ENCODE results near the gene PAPSS1.
A peak's percentile ranks its signal among the peaks of the same experiment; 100 is the strongest.

DNA sequence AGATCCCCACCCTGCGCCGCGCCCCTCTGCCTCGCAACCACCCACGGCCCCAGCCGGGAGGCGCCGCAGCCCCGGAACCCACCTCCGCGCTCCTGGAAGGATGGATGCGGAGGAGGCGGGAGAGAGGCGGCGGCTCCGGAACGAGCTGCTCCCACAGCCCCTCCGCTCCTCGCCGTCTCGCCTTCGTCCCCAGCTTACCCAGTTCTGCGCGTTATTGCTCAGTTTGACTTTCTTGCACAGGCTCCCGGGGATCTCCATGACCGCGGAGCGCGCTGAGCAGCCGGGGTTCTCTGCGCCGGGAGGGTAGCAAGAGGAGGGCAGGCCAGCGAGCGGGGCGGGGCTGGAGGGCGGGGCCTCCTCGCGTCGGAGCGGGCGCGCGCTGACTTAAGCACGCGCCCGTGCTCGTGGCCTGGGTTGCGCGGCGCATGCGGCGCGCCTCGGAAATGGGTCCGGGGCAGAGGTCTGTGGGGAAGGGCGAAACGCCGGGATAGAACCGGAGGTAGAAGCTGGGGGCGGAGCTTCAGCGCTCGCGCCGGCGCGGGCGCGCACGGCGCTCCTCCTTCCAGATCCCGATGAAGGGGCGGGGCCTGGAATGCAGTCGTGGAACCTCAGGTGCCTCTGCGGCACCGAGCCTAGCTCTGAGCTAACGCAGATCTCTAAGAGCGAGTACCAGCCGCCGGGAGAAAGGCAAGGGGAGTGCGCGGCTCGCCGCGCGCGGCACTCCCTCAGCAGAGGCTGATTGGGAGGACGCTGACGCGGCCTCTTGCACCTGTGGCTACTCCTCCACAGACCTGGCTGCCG, at the start of gene PAPSS1:
- peak in 2 of 3 donors; percentile 27 to 34 for TF ChIP-seq POLR2AphosphoS5 (IDR thresholded peaks at IDR 0.05)
- peak in 1 of 2 donors; percentile 37 for TF ChIP-seq POLR2A (IDR thresholded peaks at IDR 0.05)
- TF ChIP-seq, protein P1, sequence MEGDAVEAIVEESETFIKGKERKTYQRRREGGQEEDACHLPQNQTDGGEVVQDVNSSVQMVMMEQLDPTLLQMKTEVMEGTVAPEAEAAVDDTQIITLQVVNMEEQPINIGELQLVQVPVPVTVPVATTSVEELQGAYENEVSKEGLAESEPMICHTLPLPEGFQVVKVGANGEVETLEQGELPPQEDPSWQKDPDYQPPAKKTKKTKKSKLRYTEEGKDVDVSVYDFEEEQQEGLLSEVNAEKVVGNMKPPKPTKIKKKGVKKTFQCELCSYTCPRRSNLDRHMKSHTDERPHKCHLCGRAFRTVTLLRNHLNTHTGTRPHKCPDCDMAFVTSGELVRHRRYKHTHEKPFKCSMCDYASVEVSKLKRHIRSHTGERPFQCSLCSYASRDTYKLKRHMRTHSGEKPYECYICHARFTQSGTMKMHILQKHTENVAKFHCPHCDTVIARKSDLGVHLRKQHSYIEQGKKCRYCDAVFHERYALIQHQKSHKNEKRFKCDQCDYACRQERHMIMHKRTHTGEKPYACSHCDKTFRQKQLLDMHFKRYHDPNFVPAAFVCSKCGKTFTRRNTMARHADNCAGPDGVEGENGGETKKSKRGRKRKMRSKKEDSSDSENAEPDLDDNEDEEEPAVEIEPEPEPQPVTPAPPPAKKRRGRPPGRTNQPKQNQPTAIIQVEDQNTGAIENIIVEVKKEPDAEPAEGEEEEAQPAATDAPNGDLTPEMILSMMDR (IDR thresholded peaks at IDR 0.05), result no peak
- TF ChIP-seq EP300 (IDR thresholded peaks at IDR 0.05), result no peak
